ENCODE measurements around the gene FHOD1. TPM values are rescaled to one million over a fixed set of nuclear protein-coding genes. Genes with fewer than 3 reads are reported as not detected.

The FHOD1 gene
- total and polyA plus RNA-seq, 2 donors (not counting 1 experiment from before 2014, with no cell fraction given), result 46.3 to 46.9 TPM

DNA sequence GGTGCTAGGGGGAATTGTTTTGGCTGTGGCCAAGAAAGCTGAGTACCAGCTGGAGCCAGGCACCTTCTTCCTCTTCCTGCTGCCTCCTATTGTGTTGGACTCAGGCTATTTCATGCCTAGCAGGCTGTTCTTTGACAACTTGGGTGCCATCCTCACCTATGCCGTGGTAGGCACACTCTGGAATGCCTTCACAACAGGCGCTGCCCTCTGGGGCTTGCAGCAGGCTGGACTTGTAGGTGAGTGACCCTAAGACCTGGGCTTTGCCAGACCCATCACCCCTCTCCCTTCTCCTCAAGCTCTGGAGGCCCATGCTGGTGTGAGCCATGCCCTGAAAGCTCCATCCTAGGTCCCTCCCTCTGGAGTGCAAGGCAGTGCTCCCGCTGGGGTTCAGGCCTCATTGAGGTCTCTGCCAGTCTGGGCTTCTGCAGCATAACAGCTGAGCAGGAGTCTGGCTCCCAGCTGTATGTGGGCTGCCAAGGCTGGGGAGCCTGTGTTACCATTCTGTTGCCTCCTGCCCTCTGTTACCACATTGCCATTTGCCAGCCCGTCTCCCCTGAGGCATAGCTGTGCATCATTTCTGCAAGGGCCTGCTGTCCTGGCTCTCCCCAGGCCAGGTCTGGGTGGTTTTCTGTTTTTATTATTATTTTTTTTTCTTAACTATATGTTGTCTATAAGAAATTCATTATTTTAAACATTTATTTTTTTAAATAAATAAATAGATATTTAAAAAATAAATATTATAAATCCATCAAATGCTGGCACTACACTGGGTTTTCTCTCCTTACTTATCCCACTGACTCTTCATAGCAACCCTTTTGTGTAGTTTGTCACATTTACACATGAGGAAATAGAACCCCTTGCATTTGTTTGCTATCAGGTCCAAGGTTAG is 5.6 kb upstream of the FHOD1 start:
- Histone ChIP-seq H4K20me1 (ENCODE audit: control insufficient read depth, insufficient read depth, low read length, poor library complexity, severe bottlenecking) (peaks cover 4% of the 10 kb centered on the region), H3K36me3 (replicated peaks in 1 of 2; ENCODE audit: control extremely low read depth in 1 of 2, control insufficient read depth in 1 of 2, extremely low read depth in 1 of 2, insufficient read depth in 2 of 2, low read length in 1 of 2) (no peaks in the 10 kb centered on the region), H3K27ac (ENCODE audit: low read length in 2 of 2) (no peak overlapping the region), H3K79me2 (ENCODE audit: control insufficient read depth, insufficient read depth, low read length) (no peaks in the 10 kb centered on the region), H3K4me2 (replicated peaks; ENCODE audit: low read depth, low read length, poor library complexity, severe bottlenecking) (no peak overlapping the region), H3K9ac (ENCODE audit: low read length) (no peak overlapping the region), H3K27me3 (replicated peaks in 1 of 4; ENCODE audit: control extremely low read depth in 1 of 4, control insufficient read depth in 3 of 4, insufficient read depth in 4 of 4, low read length in 3 of 4) (peaks cover 0 to 22% (median 13%) of the 10 kb centered on the region in 4 experiments), H2AFZ (ENCODE audit: insufficient read depth, low read depth, low read length, poor library complexity, severe bottlenecking) (no peak overlapping the region), H3K4me1 (ENCODE audit: control insufficient read depth in 2 of 2, insufficient read depth in 2 of 2, low read length in 2 of 2) (peaks cover 15 to 18% of the 10 kb centered on the region in 2 donors), H3K9me3 (ENCODE audit: control extremely low read depth in 1 of 3, control insufficient read depth in 2 of 3, insufficient read depth in 1 of 3, low read length in 2 of 3) (no peaks in the 10 kb centered on the region), H3K4me3 (ENCODE audit: control extremely low read depth in 1 of 5, extremely low read depth in 1 of 5, insufficient read depth in 1 of 5, low read depth in 2 of 5, low read length in 4 of 5) (no peak overlapping the region)
- Mint-ChIP-seq H3K9me3 (ENCODE audit: insufficient read depth) (no peaks in the 10 kb centered on the region), H3K27ac (no peak overlapping the region), H3K4me3 (no peak overlapping the region), H3K4me1 (peaks cover 18% of the 10 kb centered on the region), H3K27me3 (peaks cover 9% of the 10 kb centered on the region)
- TF ChIP-seq EZH2 (IDR thresholded peaks at IDR 0.05; ENCODE audit: borderline replicate concordance, insufficient read depth, low read depth, low read length, poor library complexity, severe bottlenecking) (no peak), CTCF (IDR thresholded peaks at IDR 0.05) (no peak)
- POLR2A ChIA-PET, result no interaction called here
- CTCF ChIA-PET, result no interaction called here
- WGBS (ENCODE audit: insufficient coverage), result 100% methylated on average over 4 of the region's 4 CpGs
- intact Hi-C loops (cut with micrococcal nuclease), result no loop called here
- ATAC-seq (ENCODE audit: low read depth) (no peak), DNase-seq (peak; percentile 5)

GRCh38 chr16:67250045-67250327 is 2.7 kb upstream of the FHOD1 start:
- no peak overlapping the region for H2AFZ ChIP-seq (ENCODE audit: insufficient read depth, low read depth, low read length, poor library complexity, severe bottlenecking)
- DNase-seq (no peak), ATAC-seq (ENCODE audit: low read depth) (no peak)

More at GRCh38 chr16:67250045-67250327, 2.7 kb upstream of the FHOD1 start:
- ChIA-PET CTCF (interaction anchor here (4.2 kb wide), 1 partner anchor 12 kb away, joined by 19 read pairs; no protein-coding TSS in a partner anchor), POLR2A (no interaction called here)
- H3K9me3 ChIP-seq (ENCODE audit: control extremely low read depth in 1 of 3, control insufficient read depth in 2 of 3, insufficient read depth in 1 of 3, low read length in 2 of 3), result no peaks in the 10 kb centered on the region
- intact Hi-C loops (cut with micrococcal nuclease), result no loop called here
- peaks cover 38% of the 10 kb centered on the region for H3K4me1 Mint-ChIP-seq
- peaks cover 0 to 19% (median 13%) of the 10 kb centered on the region in 4 experiments for H3K27me3 ChIP-seq (replicated peaks in 1 of 4; ENCODE audit: control extremely low read depth in 1 of 4, control insufficient read depth in 3 of 4, insufficient read depth in 4 of 4, low read length in 3 of 4)
- H3K27ac Mint-ChIP-seq, result no peak overlapping the region
- TF ChIP-seq CTCF (IDR thresholded peaks at IDR 0.05) (no peak), EZH2 (IDR thresholded peaks at IDR 0.05; ENCODE audit: borderline replicate concordance, insufficient read depth, low read depth, low read length, poor library complexity, severe bottlenecking) (no peak)
- H3K4me3 Mint-ChIP-seq, result peak overlapping the region; percentile 77
- H3K36me3 ChIP-seq (replicated peaks in 1 of 2; ENCODE audit: control extremely low read depth in 1 of 2, control insufficient read depth in 1 of 2, extremely low read depth in 1 of 2, insufficient read depth in 2 of 2, low read length in 1 of 2), result no peaks in the 10 kb centered on the region
- H3K27me3 Mint-ChIP-seq, result peaks cover 9% of the 10 kb centered on the region
- no peak overlapping the region for H3K27ac ChIP-seq (ENCODE audit: low read length in 2 of 2)
- WGBS (ENCODE audit: insufficient coverage), result 90% methylated on average over 3 of the region's 4 CpGs
- no peaks in the 10 kb centered on the region for H3K79me2 ChIP-seq (ENCODE audit: control insufficient read depth, insufficient read depth, low read length)
- H3K4me2 ChIP-seq (replicated peaks; ENCODE audit: low read depth, low read length, poor library complexity, severe bottlenecking), result peak overlapping the region; percentile 100
- H3K4me1 ChIP-seq (ENCODE audit: control insufficient read depth in 2 of 2, insufficient read depth in 2 of 2, low read length in 2 of 2), result peaks cover 31 to 39% of the 10 kb centered on the region in 2 donors
- H3K9ac ChIP-seq (ENCODE audit: low read length), result no peak overlapping the region
- H3K9me3 Mint-ChIP-seq (ENCODE audit: insufficient read depth), result no peaks in the 10 kb centered on the region
- H3K4me3 ChIP-seq (ENCODE audit: control extremely low read depth in 1 of 5, extremely low read depth in 1 of 5, insufficient read depth in 1 of 5, low read depth in 2 of 5, low read length in 4 of 5), result no peak overlapping the region
- peaks cover 5% of the 10 kb centered on the region for H4K20me1 ChIP-seq (ENCODE audit: control insufficient read depth, insufficient read depth, low read length, poor library complexity, severe bottlenecking)

Measured in B cell (primary cell).